ENCODE data around the gene HTR4.
"Not testable (repeated sequence)": the region's sequence is repeated elsewhere in the genome, so short reads cannot be mapped to it uniquely, and the experiment has no call there.

Gene HTR4, protein sequence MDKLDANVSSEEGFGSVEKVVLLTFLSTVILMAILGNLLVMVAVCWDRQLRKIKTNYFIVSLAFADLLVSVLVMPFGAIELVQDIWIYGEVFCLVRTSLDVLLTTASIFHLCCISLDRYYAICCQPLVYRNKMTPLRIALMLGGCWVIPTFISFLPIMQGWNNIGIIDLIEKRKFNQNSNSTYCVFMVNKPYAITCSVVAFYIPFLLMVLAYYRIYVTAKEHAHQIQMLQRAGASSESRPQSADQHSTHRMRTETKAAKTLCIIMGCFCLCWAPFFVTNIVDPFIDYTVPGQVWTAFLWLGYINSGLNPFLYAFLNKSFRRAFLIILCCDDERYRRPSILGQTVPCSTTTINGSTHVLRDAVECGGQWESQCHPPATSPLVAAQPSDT

DNA sequence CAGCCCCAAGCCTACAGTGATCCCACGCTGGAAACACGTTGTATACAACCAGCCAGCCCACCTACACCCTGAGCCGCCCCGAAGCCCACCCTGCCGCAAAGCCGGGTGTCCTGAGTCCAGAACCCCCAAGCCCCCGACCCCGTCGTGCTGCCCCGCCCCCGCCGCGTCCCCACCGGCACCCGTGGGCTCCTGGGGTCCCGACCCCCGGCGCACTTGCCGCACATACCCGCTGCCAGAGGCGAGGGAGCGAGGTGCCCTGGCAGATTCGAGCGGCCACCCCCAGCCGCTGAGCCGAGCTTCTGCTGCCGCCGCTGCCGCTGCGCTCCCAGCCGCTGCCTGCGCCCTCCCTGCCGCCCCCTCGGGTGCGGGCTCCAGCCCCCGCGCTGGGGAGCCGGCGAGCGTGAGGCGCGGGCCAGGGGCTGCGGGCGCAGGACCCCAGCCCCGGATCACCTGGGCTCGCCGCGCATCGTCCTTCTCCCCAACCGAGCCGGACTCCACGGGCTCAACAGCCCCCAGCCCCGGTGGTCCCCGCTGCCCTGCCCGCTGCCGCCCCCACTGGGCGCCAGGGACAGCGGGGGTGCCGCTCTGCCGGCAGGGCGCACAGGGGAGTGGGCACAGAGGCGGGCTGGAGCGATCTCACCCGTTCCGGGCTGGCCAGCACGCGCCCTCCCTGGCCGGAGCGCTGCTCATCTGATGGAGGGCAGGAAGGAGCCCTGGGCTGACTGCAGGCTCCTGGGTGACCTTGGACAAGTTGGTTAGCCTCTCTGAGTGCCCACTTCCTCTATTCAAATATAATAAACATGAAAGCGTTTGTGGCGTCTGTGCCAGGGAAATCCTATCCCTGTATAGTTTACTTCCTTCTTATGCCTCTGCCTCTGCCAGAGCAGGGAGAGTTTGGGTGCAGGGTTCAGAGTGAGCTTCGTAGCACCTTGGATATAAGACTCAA lies at the start of gene HTR4:
Gene HTR4, minus strand, starts transcription at position 692 of the 946 bp plus-strand sequence. CDS start 17,513 bp downstream, outside the sequence.
- DNase-seq, result no peak

DNA sequence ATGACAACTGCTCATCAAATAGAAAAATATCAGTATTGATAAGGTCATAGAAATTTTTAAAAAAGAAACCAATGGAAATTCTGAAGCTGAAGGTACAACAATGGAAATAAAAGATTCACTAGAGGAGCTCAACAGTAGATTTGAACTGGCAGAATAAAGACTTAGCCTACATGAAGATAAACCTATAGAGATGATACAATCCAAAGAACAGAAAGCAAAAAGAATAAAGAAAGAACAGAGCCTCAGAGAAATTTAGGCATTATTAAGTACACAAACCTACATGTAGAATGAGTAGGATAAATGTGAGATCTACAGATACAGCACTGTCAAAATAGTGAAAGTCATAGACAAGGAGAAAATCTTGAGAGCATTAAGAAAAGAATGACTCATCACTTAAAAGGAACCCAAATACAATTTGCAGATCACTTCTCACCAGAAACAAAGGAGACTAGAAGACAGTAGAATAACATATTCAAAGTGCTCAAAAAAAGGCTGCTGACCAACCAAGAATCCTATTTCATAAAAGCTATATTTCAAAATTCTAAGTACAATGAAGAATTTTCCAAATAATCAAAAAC lies 47.8 kb upstream of the HTR4 start:
- no peak for DNase-seq

DNA sequence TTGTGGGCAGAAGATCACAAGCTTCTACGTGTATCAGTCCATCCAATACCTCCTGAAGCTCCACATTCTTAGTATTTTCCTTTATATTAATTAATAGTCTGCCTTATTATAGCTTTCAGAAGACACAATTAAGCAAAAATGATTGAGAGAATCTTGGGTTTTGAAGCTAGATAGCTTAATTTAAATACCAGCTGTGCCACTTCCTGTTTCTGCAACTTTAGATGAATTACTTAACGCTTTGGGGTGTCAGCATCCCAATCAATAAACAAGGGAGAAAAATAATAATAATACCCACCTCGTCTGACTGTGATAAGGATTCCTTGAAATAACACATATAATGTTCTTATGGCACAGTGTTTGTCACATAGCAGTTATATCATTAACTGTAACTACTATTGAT lies 44.7 kb upstream of the HTR4 start:
- DNase-seq, result no peak

DNA sequence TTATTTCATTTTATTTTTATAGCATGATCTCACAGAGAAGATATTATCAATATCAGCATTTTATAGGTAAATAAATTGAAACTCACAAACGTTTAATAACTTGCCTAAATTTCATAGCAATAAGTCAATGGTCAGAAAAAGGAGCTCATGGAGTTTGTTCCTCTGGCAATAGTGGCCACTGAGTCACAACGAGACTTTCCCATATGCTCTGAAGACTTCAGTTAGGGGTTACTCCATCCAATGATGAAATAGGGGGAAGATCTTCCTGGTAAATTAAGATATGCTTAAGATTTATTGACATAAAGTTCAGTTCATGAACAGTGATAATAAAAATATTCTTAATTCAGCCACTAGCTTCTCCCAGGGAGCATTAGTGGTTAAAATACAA lies 43.5 kb upstream of the HTR4 start:
- DNase-seq, result no peak

- no peak for DNase-seq
These were observed 43.0 kb upstream of the HTR4 start for GRCh38 chr5:148697180-148697808.

GRCh38 chr5:148696187-148697036 lies 42.1 kb upstream of the HTR4 start:
- no peak for DNase-seq

DNA sequence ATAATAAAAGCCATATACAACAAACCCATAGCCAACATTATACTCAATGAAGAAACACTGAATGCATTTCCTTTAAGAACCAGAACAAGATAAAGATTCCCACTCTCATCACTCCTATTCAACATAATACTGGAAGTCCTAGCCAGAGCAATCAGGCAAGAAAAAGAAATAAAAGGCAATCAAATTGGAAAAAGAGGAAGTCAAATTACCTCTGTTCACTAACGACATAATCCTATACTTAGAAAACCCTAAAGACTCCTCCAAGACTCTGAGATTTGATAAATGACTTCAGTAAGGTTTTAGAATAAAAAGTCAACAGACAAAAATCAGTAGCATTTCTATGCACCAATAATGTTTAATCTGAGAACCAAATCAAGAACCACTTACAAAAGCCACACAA lies 36.6 kb upstream of the HTR4 start:
- DNase-seq, result no peak

DNA sequence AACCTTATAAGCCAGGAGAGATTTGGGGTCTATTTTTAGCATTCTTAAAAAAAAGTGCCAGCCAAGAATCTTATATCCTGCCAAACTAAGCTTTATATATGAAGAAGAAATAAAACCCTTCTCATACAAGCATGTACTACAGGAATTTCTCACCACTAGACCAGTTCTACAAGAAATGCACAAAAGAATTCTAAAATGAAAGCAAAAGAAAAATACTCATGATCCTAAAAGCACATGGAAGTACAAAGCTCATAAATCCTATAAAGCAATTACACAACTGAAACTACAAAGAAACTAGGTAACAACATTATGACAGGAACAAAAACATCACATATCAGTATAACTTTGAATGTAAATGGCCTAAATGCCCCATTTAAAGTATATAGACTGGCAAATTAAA lies 34.5 kb upstream of the HTR4 start:
- no peak for DNase-seq

DNA sequence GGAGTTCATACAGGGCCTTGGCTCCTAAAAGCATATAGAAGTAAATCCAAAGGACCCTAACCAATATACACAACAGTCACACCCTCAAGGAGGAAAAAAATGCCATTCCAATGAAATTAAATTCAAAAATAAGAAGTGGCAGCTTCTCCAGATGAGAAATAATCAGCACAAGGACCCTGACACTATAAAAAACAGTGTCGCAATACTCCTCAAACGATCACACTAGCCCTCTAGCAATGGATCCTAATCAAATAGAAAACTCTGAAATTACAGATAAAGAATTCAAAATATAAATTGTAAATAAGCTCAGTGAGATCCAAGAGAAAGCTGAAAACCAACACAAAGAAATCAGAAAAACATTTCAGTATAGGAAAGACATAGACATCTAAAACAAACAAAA lies 33.5 kb upstream of the HTR4 start:
- DNase-seq, result no peak

GRCh38 chr5:148687427-148687826 lies 33.1 kb upstream of the HTR4 start:
- no peak for DNase-seq

DNA sequence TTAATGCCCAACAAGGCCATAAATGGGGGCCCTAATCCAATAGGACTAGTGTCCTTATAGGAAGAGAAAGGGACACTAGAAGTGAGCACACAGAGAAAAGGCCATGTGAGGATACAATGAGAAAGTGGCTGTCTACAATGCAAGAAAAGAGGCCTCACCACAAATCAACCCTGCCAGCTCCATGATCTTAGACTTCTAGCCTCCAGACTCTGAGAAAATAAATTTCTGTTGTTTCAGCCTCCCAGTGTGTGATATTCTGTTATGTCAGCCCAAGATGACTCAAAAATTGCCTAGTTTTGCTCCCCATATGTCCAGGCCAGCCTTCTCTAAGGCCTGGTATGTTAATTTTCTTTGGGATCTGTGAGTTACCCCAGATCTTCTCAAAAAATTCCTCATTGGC lies 32.3 kb upstream of the HTR4 start:
- DNase-seq, result no peak

DNA sequence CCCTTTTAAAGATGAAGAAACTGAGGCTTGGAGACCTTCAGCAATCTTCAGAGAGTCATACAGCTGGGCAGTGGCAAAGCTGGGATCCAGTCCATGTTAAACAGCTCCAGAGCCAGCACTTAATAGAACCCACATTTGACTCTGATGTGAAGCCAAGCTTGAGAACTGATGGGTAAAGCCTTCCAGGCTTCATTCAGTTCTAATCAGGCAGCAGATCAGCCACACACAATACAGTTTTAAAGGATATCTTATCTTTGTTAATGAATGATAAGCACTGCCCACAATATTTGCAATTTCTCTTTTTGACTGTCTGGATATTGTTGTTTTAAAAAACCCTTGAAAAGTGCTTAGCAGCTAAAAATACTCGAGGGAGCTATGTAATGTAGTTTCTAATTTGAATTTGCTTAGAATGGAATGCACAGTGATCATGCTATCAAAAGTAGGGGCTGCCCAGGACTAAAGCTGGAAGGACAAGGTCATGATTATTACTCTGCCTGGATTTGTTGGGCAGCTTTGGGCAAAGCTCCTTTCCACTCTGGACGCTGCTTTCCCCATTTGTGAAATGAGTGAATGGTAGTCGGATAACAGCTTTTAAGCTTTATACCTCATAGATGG lies 31.3 kb upstream of the HTR4 start:
- no peak for DNase-seq

DNA sequence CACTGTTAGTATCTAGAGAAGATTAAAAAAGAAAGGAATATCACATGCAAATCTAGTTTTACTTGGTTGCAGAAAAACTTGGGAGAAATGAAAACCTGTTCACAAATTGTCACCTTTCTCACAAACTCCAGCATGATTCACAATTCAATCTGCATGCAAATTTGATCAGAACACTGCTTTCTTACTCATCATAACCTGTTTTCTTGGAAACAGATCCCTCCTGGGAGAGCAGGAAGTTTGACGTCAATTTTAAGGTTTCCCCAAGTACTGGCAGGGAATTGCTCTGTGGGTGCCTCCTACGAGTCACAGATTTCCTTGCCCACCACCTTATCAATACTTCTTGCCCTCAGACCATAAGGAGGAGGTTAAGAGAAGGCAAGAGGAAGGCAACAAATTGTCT lies 30.2 kb upstream of the HTR4 start:
- DNase-seq, result no peak

- no peak for DNase-seq
These were observed 29.3 kb upstream of the HTR4 start for GRCh38 chr5:148683651-148684050.

- no peak for DNase-seq
These were observed 28.0 kb upstream of the HTR4 start for GRCh38 chr5:148682058-148683026.

DNA sequence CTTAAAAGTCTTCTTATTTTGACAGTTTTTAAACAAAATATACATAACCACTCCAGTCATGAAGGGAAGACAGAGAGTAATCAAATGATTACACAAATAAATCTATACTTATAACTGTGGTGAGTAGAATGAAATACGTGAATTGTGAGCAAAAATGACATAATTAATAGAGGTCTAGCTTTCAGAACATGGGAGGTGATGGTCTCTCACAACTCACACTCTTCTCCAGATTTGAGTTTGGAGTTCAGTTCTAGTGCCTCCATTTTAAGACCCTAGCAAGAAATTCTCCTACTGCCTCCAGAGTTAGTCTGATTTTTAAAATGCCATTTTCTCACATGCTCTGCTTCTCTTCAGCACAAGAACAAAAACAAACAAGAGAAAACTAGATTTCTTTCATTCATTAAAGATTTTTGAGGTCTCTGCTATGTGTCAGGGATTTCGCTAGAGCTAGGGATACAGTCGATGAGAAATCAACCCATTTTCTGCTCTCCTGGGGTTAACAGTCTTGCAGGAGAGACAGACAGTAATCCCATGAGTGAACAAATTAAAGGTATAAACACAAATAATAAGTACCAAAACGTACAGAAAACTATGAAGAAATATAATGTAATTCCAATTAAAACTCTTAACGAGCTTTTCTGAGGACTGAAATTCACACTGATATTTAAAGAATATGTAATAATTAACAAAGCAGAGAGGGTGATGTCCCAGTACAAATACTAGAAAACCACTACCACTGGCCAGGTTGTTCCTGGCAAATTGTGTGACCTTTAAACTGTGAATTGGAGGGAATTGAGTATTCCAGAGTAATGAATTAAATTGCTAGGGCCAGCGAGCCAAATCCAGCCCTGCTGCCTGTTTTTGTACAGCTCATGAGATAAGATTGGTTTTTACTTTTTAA lies 27.1 kb upstream of the HTR4 start:
- DNase-seq, result no peak

DNA sequence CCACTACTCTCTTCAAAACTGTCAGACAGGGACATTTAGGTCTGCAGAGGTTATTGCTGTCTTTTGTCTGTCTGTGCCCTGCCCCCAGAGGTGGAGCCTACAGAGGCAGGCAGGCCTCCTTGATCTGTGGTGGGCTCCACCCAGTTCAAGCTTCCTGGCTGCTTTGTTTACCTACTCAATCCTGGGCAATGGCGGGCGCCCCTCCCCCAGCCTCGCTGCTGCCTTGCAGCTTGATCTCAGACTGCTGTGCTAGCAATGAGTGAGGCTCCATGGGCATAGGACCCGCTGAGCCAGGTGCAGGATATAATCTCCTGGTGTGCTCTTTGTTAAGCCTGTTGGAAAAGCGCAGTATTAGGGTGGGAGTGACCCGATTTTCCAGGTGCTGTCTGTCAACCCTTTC lies 19.4 kb upstream of the HTR4 start:
- not testable (repeated sequence) for DNase-seq

DNA sequence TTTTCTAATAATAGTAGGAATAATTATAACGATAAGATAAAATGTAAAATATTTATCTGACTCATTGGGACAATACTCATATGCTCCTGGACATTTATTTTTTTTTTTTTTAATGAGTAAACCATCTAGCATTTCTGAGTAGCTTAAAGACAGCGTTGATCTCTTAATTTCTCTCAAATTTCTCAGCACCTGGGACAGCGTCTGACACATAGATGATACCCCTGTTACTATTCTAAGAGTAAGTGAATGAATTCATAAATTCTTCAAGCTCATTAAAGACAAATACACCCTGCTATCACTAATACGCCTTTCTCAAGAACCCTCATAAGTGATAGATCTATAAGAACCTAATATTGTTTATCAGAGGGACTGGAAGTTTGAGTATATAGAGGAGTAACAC lies 12.0 kb upstream of the HTR4 start:
- DNase-seq, result no peak

- DNase-seq, result no peak
These were observed 11.1 kb upstream of the HTR4 start for GRCh38 chr5:148665431-148665830.

Measured in stimulated activated CD4-positive, alpha-beta T cell treated with anti-CD3 and anti-CD28 coated beads, Interleukin-12 subunit alpha, Interleukin-12 subunit beta, amount 100 ng/mL, for 4 hours (primary cell).